Measurements from ENCODE around the gene RD3L. TPM values are rescaled to one million over a fixed set of nuclear protein-coding genes. Genes with fewer than 3 reads are reported as not detected.

Gene RD3L
- total RNA-seq, 2 donors from 2014 or later = not detected

GRCh38 chr14:103960457-103961055 is 18.2 kb upstream of the RD3L start:
- Histone ChIP-seq H3K27me3 (replicated peaks; ENCODE audit: insufficient read depth) (no peaks in the 10 kb centered on the region), H3K4me3 (no peak overlapping the region), H3K36me3 (no peaks in the 10 kb centered on the region), H3K27ac (no peak overlapping the region), H3K9me3 (no peaks in the 10 kb centered on the region), H3K4me1 (ENCODE audit: control insufficient read depth in 1 of 2, low read depth in 2 of 2) (no peaks in the 10 kb centered on the region)
- DNase-seq (ENCODE audit: low spot score) (no peak), ATAC-seq (ENCODE audit: insufficient number of reproducible peaks, low FRiP score, low read depth) (no peak)
- TF ChIP-seq CTCF (IDR thresholded peaks at IDR 0.05) = no peak

GRCh38 chr14:103949131-103949790 is 6.9 kb upstream of the RD3L start:
- Histone ChIP-seq H3K27me3 (replicated peaks; ENCODE audit: insufficient read depth) (no peaks in the 10 kb centered on the region), H3K4me3 (no peak overlapping the region), H3K27ac (no peak overlapping the region), H3K9me3 (no peaks in the 10 kb centered on the region), H3K36me3 (no peaks in the 10 kb centered on the region), H3K4me1 (ENCODE audit: control insufficient read depth in 1 of 2, low read depth in 2 of 2) (no peaks in the 10 kb centered on the region)
- ATAC-seq (ENCODE audit: insufficient number of reproducible peaks, low FRiP score, low read depth) = no peak
- no peak for DNase-seq (ENCODE audit: low spot score)
- no peak for TF ChIP-seq CTCF (IDR thresholded peaks at IDR 0.05)

GRCh38 chr14:103948442-103948841 is 6.1 kb upstream of the RD3L start:
- Histone ChIP-seq H3K4me1 (ENCODE audit: control insufficient read depth in 1 of 2, low read depth in 2 of 2) (no peaks in the 10 kb centered on the region), H3K9me3 (no peaks in the 10 kb centered on the region)
- DNase-seq (ENCODE audit: low spot score) = no peak

GRCh38 chr14:103946975-103947374 is 4.6 kb upstream of the RD3L start:
- DNase-seq (ENCODE audit: low spot score) (no peak), ATAC-seq (ENCODE audit: insufficient number of reproducible peaks, low FRiP score, low read depth) (no peak)
- Histone ChIP-seq H3K4me1 (ENCODE audit: control insufficient read depth in 1 of 2, low read depth in 2 of 2) (no peaks in the 10 kb centered on the region), H3K36me3 (no peaks in the 10 kb centered on the region), H3K9me3 (no peaks in the 10 kb centered on the region), H3K27ac (no peak overlapping the region), H3K4me3 (no peak overlapping the region), H3K27me3 (replicated peaks; ENCODE audit: insufficient read depth) (no peaks in the 10 kb centered on the region)
- TF ChIP-seq CTCF (IDR thresholded peaks at IDR 0.05) = no peak

More at GRCh38 chr14:103948442-103948841, 6.1 kb upstream of the RD3L start:
- H3K36me3 ChIP-seq = no peaks in the 10 kb centered on the region
- no peak overlapping the region for H3K27ac ChIP-seq
- no peak for ATAC-seq (ENCODE audit: insufficient number of reproducible peaks, low FRiP score, low read depth)
- TF ChIP-seq CTCF (IDR thresholded peaks at IDR 0.05) = no peak
- H3K27me3 ChIP-seq (replicated peaks; ENCODE audit: insufficient read depth) = no peaks in the 10 kb centered on the region
- H3K4me3 ChIP-seq = no peak overlapping the region

- no peak for ATAC-seq (ENCODE audit: insufficient number of reproducible peaks, low FRiP score, low read depth)
- no peaks in the 10 kb centered on the region for H3K4me1 ChIP-seq (ENCODE audit: control insufficient read depth in 1 of 2, low read depth in 2 of 2)
- no peak for TF ChIP-seq CTCF (IDR thresholded peaks at IDR 0.05)
- H3K27me3 ChIP-seq (replicated peaks; ENCODE audit: insufficient read depth) = no peaks in the 10 kb centered on the region
- H3K4me3 ChIP-seq = no peak overlapping the region
- no peak overlapping the region for H3K27ac ChIP-seq
- H3K9me3 ChIP-seq = no peaks in the 10 kb centered on the region
- no peak for DNase-seq (ENCODE audit: low spot score)
- H3K36me3 ChIP-seq = no peaks in the 10 kb centered on the region
Measured at GRCh38 chr14:103943673-103944072, 1.3 kb upstream of the RD3L start.
